SK-N-MC (cell line): Measurements from ENCODE around the gene GTF2E1.

Experiments used
- DNase-seq: peaks from one replicate; pipeline ENCODE4 v3.0.0-alpha.2; 2011; ENCODE audit warnings: low read depth, low spot score
- H3K27ac ChIP-seq: fragments of 200-600 bp; sonication (generic); 2 replicates; pipeline ENCODE4 v1.5.1; 2016; ENCODE audit warnings: mixed run types
- H3K36me3 ChIP-seq: fragments of 200-600 bp; sonication (generic); 2 replicates; pipeline ENCODE4 v1.6.1; 2017; ENCODE audit warnings: antibody characterized with exemption, low read length, mixed read lengths; ENCODE audit not compliant: insufficient read depth
- H3K4me3 ChIP-seq: fragments of 200-600 bp; sonication (generic); 2 replicates; pipeline ENCODE4 v1.5.1; 2016
- H3K9ac ChIP-seq: fragments of 200-600 bp; sonication (generic); 2 replicates; pipeline ENCODE4 v1.8.0; 2017; ENCODE audit warnings: mixed run types, mixed read lengths; ENCODE audit not compliant: insufficient read length
- H3K9me3 ChIP-seq: fragments of 200-600 bp; sonication (generic); 2 replicates; pipeline ENCODE4 v1.6.1; 2017; ENCODE audit warnings: low read depth, mild to moderate bottlenecking, antibody characterized with exemption, low read length, moderate library complexity, mixed read lengths
- EZH2 ChIP-seq: fragments of 200-600 bp; sonication (generic); IDR thresholded peaks from one replicate; pipeline ENCODE4 v1.6.1; 2017; ENCODE audit warnings: antibody characterized with exemption
- FOXP2 ChIP-seq: optimal IDR thresholded peaks from 2 replicates; pipeline ENCODE3; 2011; ENCODE audit warnings: mild to moderate bottlenecking, moderate library complexity; ENCODE audit not compliant: insufficient read depth; ENCODE audit errors: extremely low read length, control extremely low read depth
- POLR2AphosphoS5 ChIP-seq: IDR thresholded peaks from 2 replicates; pipeline ENCODE4 v1.6.1; 2012; ENCODE audit warnings: mild to moderate bottlenecking, low read depth, low read length, borderline replicate concordance

Gene GTF2E1

GRCh38 chr3:120801484-120801883 is 58.9 kb downstream of the GTF2E1 start:
- Histone ChIP-seq H3K27ac (no peak overlapping the region), H3K9ac (no peak overlapping the region), H3K9me3 (no peaks in the 10 kb centered on the region), H3K4me3 (no peak overlapping the region), H3K36me3 (no peaks in the 10 kb centered on the region)
- DNase-seq: no peak
- TF ChIP-seq POLR2AphosphoS5 (no peak), EZH2 (no peak)

- no peak overlapping the region for H3K9ac ChIP-seq
- TF ChIP-seq EZH2 (no peak), FOXP2 (no peak), POLR2AphosphoS5 (no peak)
- H3K4me3 ChIP-seq: no peak overlapping the region
- H3K36me3 ChIP-seq: no peaks in the 10 kb centered on the region
- no peak for DNase-seq
- no peaks in the 10 kb centered on the region for H3K9me3 ChIP-seq
- no peak overlapping the region for H3K27ac ChIP-seq
These were observed 60.4 kb downstream of the GTF2E1 start for GRCh38 chr3:120802916-120803315.

GRCh38 chr3:120816728-120817127 is 74.2 kb downstream of the GTF2E1 start:
- no peak overlapping the region for H3K27ac ChIP-seq
- H3K36me3 ChIP-seq: no peaks in the 10 kb centered on the region
- H3K4me3 ChIP-seq: no peak overlapping the region
- TF ChIP-seq FOXP2: no peak
- no peak for TF ChIP-seq POLR2AphosphoS5
- H3K9ac ChIP-seq: no peak overlapping the region
- H3K9me3 ChIP-seq: no peaks in the 10 kb centered on the region
- no peak for DNase-seq

GRCh38 chr3:120820748-120821147 is 78.2 kb downstream of the GTF2E1 start:
- TF ChIP-seq POLR2AphosphoS5 (no peak), FOXP2 (no peak), EZH2 (no peak)
- no peak for DNase-seq
- Histone ChIP-seq H3K4me3 (no peak overlapping the region), H3K9me3 (no peaks in the 10 kb centered on the region), H3K9ac (no peak overlapping the region), H3K27ac (no peak overlapping the region), H3K36me3 (no peaks in the 10 kb centered on the region)

- no peak for DNase-seq
- TF ChIP-seq FOXP2: no peak
- Histone ChIP-seq H3K27ac (no peak overlapping the region), H3K9ac (no peak overlapping the region), H3K9me3 (no peaks in the 10 kb centered on the region), H3K4me3 (no peak overlapping the region), H3K36me3 (no peaks in the 10 kb centered on the region)
These were observed 78.9 kb downstream of the GTF2E1 start for GRCh38 chr3:120821426-120821825.

GRCh38 chr3:120823156-120823555 is 80.6 kb downstream of the GTF2E1 start:
- no peak overlapping the region for H3K4me3 ChIP-seq
- H3K27ac ChIP-seq: no peak overlapping the region

GRCh38 chr3:120824613-120825012 is 82.1 kb downstream of the GTF2E1 start:
- no peaks in the 10 kb centered on the region for H3K36me3 ChIP-seq
- no peak overlapping the region for H3K4me3 ChIP-seq
- no peak overlapping the region for H3K9ac ChIP-seq
- no peak for TF ChIP-seq FOXP2
- no peak for TF ChIP-seq EZH2
- no peak for TF ChIP-seq POLR2AphosphoS5
- DNase-seq: no peak
- no peaks in the 10 kb centered on the region for H3K9me3 ChIP-seq
- no peak overlapping the region for H3K27ac ChIP-seq

More at GRCh38 chr3:120823156-120823555, 80.6 kb downstream of the GTF2E1 start:
- Histone ChIP-seq H3K9me3 (no peaks in the 10 kb centered on the region), H3K36me3 (no peaks in the 10 kb centered on the region), H3K9ac (no peak overlapping the region)
- TF ChIP-seq EZH2: no peak
- no peak for TF ChIP-seq FOXP2
- TF ChIP-seq POLR2AphosphoS5: no peak
- DNase-seq: no peak

GRCh38 chr3:120828796-120829195 is 86.3 kb downstream of the GTF2E1 start:
- no peak for DNase-seq
- TF ChIP-seq EZH2 (no peak), POLR2AphosphoS5 (no peak), FOXP2 (no peak)
- H3K4me3 ChIP-seq: no peak overlapping the region
- no peak overlapping the region for H3K9ac ChIP-seq
- no peak overlapping the region for H3K27ac ChIP-seq
- no peaks in the 10 kb centered on the region for H3K36me3 ChIP-seq
- no peaks in the 10 kb centered on the region for H3K9me3 ChIP-seq

- no peaks in the 10 kb centered on the region for H3K9me3 ChIP-seq
- no peak overlapping the region for H3K27ac ChIP-seq
- DNase-seq: no peak
- TF ChIP-seq EZH2 (no peak), FOXP2 (no peak), POLR2AphosphoS5 (no peak)
- H3K36me3 ChIP-seq: no peaks in the 10 kb centered on the region
- H3K4me3 ChIP-seq: no peak overlapping the region
- H3K9ac ChIP-seq: no peak overlapping the region
These were observed 88.5 kb downstream of the GTF2E1 start for GRCh38 chr3:120831066-120831465.
